Neuronal stem cell (in vitro differentiated cells): ENCODE measurements around the gene UBE2E3.

ENCODE experiments used
- DNase-seq: peaks from one replicate; pipeline ENCODE4 v3.0.0-alpha.2; 2013; ENCODE audit warnings: low spot score
- H2AFZ ChIP-seq: one replicate; pipeline ENCODE4 v1.6.1; 2013; ENCODE audit warnings: mild to moderate bottlenecking, low read length, inconsistent platforms
- H2AK5ac ChIP-seq: 2 replicates; pipeline ENCODE4 v1.6.1; 2013; ENCODE audit warnings: low read depth, mild to moderate bottlenecking, inconsistent platforms, low read length, moderate library complexity, mixed read lengths
- H2BK120ac ChIP-seq: 2 replicates; pipeline ENCODE4 v1.6.1; 2013; ENCODE audit warnings: low read depth, mild to moderate bottlenecking, inconsistent platforms, low read length, moderate library complexity, mixed read lengths
- H2BK12ac ChIP-seq: one replicate; pipeline ENCODE4 v1.6.1; 2013; ENCODE audit warnings: low read length, inconsistent platforms
- H2BK15ac ChIP-seq: 2 replicates; pipeline ENCODE4 v1.6.1; 2013; ENCODE audit warnings: mild to moderate bottlenecking, low read length, inconsistent platforms, mixed read lengths
- H2BK5ac ChIP-seq: one replicate; pipeline ENCODE4 v1.6.1; 2013; ENCODE audit warnings: inconsistent platforms, mild to moderate bottlenecking, low read length, moderate library complexity
- H3K14ac ChIP-seq: one replicate; pipeline ENCODE4 v1.6.1; 2013; ENCODE audit warnings: low read length, inconsistent platforms
- H3K18ac ChIP-seq: 2 replicates; pipeline ENCODE4 v1.6.1; 2013; ENCODE audit warnings: low read length, inconsistent platforms
- H3K23ac ChIP-seq: 2 replicates; pipeline ENCODE4 v1.6.1; 2013; ENCODE audit warnings: low read depth, mild to moderate bottlenecking, mixed read lengths, low read length, inconsistent platforms; ENCODE audit not compliant: poor library complexity
- H3K27ac ChIP-seq: replicated peaks from 3 replicates; pipeline ENCODE4 v1.5.1; 2013; ENCODE audit warnings: low read length, inconsistent platforms
- H3K27me3 ChIP-seq, 3 experiments: 2 replicates each; pipeline ENCODE4 v1.6.1; 2013; ENCODE audit warnings: low read length in 3 of 3, mild to moderate bottlenecking in 2 of 3, inconsistent platforms in 1 of 3, low read depth in 1 of 3, mixed read lengths in 1 of 3, moderate library complexity in 1 of 3; ENCODE audit not compliant: control insufficient read depth in 3 of 3, insufficient read depth in 3 of 3
- H3K36me3 ChIP-seq, 2 donors: replicated peaks in 1 of 2; 2 replicates each; pipeline ENCODE4 v1.6.1; 2013; ENCODE audit warnings: low read length in 2 of 2; ENCODE audit not compliant: control insufficient read depth in 2 of 2, insufficient read depth in 2 of 2
- H3K4ac ChIP-seq: 2 replicates; pipeline ENCODE4 v1.6.1; 2013; ENCODE audit warnings: inconsistent platforms, mild to moderate bottlenecking, low read length, moderate library complexity
- H3K4me1 ChIP-seq, 2 donors: 1 replicate in 1 of 2; 2 replicates in 1 of 2; pipeline ENCODE4 v1.6.1; 2013; ENCODE audit warnings: low read length in 2 of 2, low read depth in 1 of 2; ENCODE audit not compliant: control insufficient read depth in 2 of 2, insufficient read depth in 1 of 2
- H3K4me2 ChIP-seq: one replicate; pipeline ENCODE4 v1.6.1; 2013; ENCODE audit warnings: mild to moderate bottlenecking, low read length, inconsistent platforms; ENCODE audit not compliant: insufficient read depth, poor library complexity, severe bottlenecking
- H3K4me3 ChIP-seq, 2 donors: 2 replicates each; pipeline ENCODE4 v1.5.1; 2013; ENCODE audit warnings: low read length in 2 of 2, mild to moderate bottlenecking in 2 of 2, inconsistent platforms in 1 of 2, moderate library complexity in 1 of 2
- H3K79me1 ChIP-seq: one replicate; pipeline ENCODE4 v1.6.1; 2013; ENCODE audit warnings: low read depth, mild to moderate bottlenecking, inconsistent platforms, low read length, moderate library complexity
- H3K9ac ChIP-seq: one replicate; pipeline ENCODE4 v1.6.1; 2013; ENCODE audit warnings: mild to moderate bottlenecking, low read depth, low read length, inconsistent platforms; ENCODE audit not compliant: poor library complexity
- H3K9me3 ChIP-seq, 2 donors: replicated peaks in 1 of 2; 2 replicates each; pipeline versions ENCODE3 to v1.6.1; 2013; ENCODE audit warnings: low read length in 2 of 2, mild to moderate bottlenecking in 2 of 2, inconsistent platforms in 1 of 2, low read depth in 1 of 2, mixed read lengths in 1 of 2, moderate library complexity in 1 of 2; ENCODE audit not compliant: control insufficient read depth in 2 of 2, insufficient read depth in 1 of 2
- H4K8ac ChIP-seq: one replicate; pipeline ENCODE4 v1.6.1; 2013; ENCODE audit warnings: low read depth, mild to moderate bottlenecking, inconsistent platforms, low read length, moderate library complexity
- H4K91ac ChIP-seq: one replicate; pipeline ENCODE4 v1.6.1; 2013; ENCODE audit warnings: low read length, low read depth, mild to moderate bottlenecking, inconsistent platforms; ENCODE audit not compliant: poor library complexity
- WGBS, 2 donors: extraction: QIAGEN DNeasy Blood & Tissue Kit; methylation state at CpG; one replicate each; pipeline ENCODE4 v1.1.7; 2013; ENCODE audit warnings: missing lambda C conversion rate in 2 of 2, mixed read lengths in 1 of 2; ENCODE audit not compliant: insufficient read length in 2 of 2, insufficient replicate concordance in 1 of 2; ENCODE audit errors: extremely low coverage in 2 of 2; 5-methylcytosine and 5-hydroxymethylcytosine counted together

UBE2E3 gene

GRCh38 chr2:180971811-180972210 is 8.6 kb upstream of the UBE2E3 start:
- Histone ChIP-seq H3K4me1 (no peaks in the 10 kb centered on the region), H3K4ac (no peak overlapping the region), H4K91ac (no peak overlapping the region), H3K18ac (no peak overlapping the region), H3K27me3 (no peaks in the 10 kb centered on the region), H2AFZ (no peak overlapping the region), H2BK5ac (no peak overlapping the region), H2BK120ac (no peak overlapping the region), H4K8ac (no peak overlapping the region), H3K79me1 (no peaks in the 10 kb centered on the region), H3K14ac (no peak overlapping the region), H3K27ac (no peak overlapping the region), H2BK15ac (no peak overlapping the region), H3K36me3 (no peaks in the 10 kb centered on the region), H3K9me3 (no peaks in the 10 kb centered on the region), H3K4me3 (no peak overlapping the region), H3K9ac (no peak overlapping the region), H2BK12ac (no peak overlapping the region), H3K23ac (no peak overlapping the region), H3K4me2 (no peak overlapping the region), H2AK5ac (no peak overlapping the region)
- no CpG with 5 or more reads among the region's 1 CpG for WGBS, 2 donors
- DNase-seq: no peak

GRCh38 chr2:180975585-180975984 is 4.8 kb upstream of the UBE2E3 start:
- H3K9ac ChIP-seq: no peak overlapping the region
- H2BK5ac ChIP-seq: no peak overlapping the region
- H3K18ac ChIP-seq: no peak overlapping the region
- no peak overlapping the region for H3K4me3 ChIP-seq
- no peaks in the 10 kb centered on the region for H3K27me3 ChIP-seq
- H3K4ac ChIP-seq: no peak overlapping the region
- H3K4me1 ChIP-seq: peaks cover 3 to 9% of the 10 kb centered on the region in 2 donors
- no peaks in the 10 kb centered on the region for H3K36me3 ChIP-seq
- no peak overlapping the region for H4K91ac ChIP-seq
- H3K23ac ChIP-seq: no peak overlapping the region
- H3K9me3 ChIP-seq: no peaks in the 10 kb centered on the region
- no peak overlapping the region for H2AFZ ChIP-seq
- H3K14ac ChIP-seq: no peak overlapping the region
- H3K27ac ChIP-seq: no peak overlapping the region
- WGBS, 2 donors: no CpG with 5 or more reads among the region's 2 CpGs
- H2AK5ac ChIP-seq: no peak overlapping the region
- H3K4me2 ChIP-seq: no peak overlapping the region
- H2BK15ac ChIP-seq: no peak overlapping the region
- DNase-seq: no peak
- no peak overlapping the region for H4K8ac ChIP-seq
- H3K79me1 ChIP-seq: no peaks in the 10 kb centered on the region
- H2BK12ac ChIP-seq: no peak overlapping the region
- no peak overlapping the region for H2BK120ac ChIP-seq

- no peak overlapping the region for H2BK120ac ChIP-seq
- no peak overlapping the region for H4K91ac ChIP-seq
- no peaks in the 10 kb centered on the region for H3K9me3 ChIP-seq
- H3K9ac ChIP-seq: no peak overlapping the region
- no peak overlapping the region for H2BK15ac ChIP-seq
- H2AK5ac ChIP-seq: no peak overlapping the region
- H3K4ac ChIP-seq: no peak overlapping the region
- H3K4me3 ChIP-seq: no peak overlapping the region
- H3K79me1 ChIP-seq: no peaks in the 10 kb centered on the region
- peak overlapping the region; percentile 82 for H2AFZ ChIP-seq
- no peak overlapping the region for H3K18ac ChIP-seq
- H3K14ac ChIP-seq: no peak overlapping the region
- H3K27ac ChIP-seq: peak overlapping the region; percentile 26
- H2BK5ac ChIP-seq: no peak overlapping the region
- H3K4me2 ChIP-seq: no peak overlapping the region
- no peaks in the 10 kb centered on the region for H3K27me3 ChIP-seq
- no peak overlapping the region for H2BK12ac ChIP-seq
- peaks cover 9 to 12% of the 10 kb centered on the region in 2 donors for H3K4me1 ChIP-seq
- peaks cover 0 to 12% of the 10 kb centered on the region in 2 donors for H3K36me3 ChIP-seq
- no peak overlapping the region for H4K8ac ChIP-seq
- peak; percentile 21 for DNase-seq
- WGBS, 2 donors: no CpG with 5 or more reads among the region's 7 CpGs
- no peak overlapping the region for H3K23ac ChIP-seq
Measured at GRCh38 chr2:180978903-180979748, 1.3 kb upstream of the UBE2E3 start.

DNA sequence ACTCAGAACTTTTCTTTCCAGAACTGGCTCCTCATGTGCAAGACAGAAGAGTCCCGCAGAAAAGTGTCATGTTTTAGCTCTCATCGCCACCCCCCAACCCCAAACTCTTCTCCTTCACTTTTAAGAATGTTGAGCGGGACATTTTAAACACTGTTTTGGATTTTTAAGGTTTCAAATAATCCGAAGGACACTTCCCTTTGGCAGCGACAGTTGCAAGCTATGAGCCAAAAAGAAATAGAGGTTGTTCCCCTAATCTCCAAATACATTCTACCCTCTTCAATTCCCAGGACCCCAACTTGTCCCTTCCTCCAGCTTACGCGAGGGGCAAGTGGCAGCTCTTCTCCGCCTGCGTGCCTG is 678 bp upstream of the UBE2E3 start:
- Histone ChIP-seq H3K9ac (peak overlapping the region; percentile 87), H3K14ac (no peak overlapping the region), H3K18ac (peak overlapping the region; percentile 92), H3K4me3 (peak overlapping the region in 1 of 2 donors; percentile 88), H3K79me1 (no peaks in the 10 kb centered on the region), H4K8ac (peak overlapping the region; percentile 58), H2BK12ac (no peak overlapping the region), H4K91ac (peak overlapping the region; percentile 65), H2AFZ (peak overlapping the region; percentile 82), H2BK120ac (peak overlapping the region; percentile 85), H2BK15ac (no peak overlapping the region), H3K27ac (peak overlapping the region; percentile 26), H3K36me3 (peaks cover 0 to 12% of the 10 kb centered on the region in 2 donors), H3K4me2 (peak overlapping the region; percentile 65), H3K23ac (peak overlapping the region; percentile 75), H3K4me1 (peaks cover 9 to 12% of the 10 kb centered on the region in 2 donors), H3K9me3 (no peaks in the 10 kb centered on the region), H3K27me3 (no peaks in the 10 kb centered on the region), H2AK5ac (no peak overlapping the region), H3K4ac (peak overlapping the region; percentile 85), H2BK5ac (peak overlapping the region; percentile 35)
- peak; percentile 8 for DNase-seq
- WGBS, 2 donors: no CpG with 5 or more reads among the region's 9 CpGs
